ENCODE results near the gene MTCL1. TPM values are rescaled to one million over a fixed set of nuclear protein-coding genes. Genes with fewer than 3 reads are reported as not detected.

Gene MTCL1
- total and polyA plus RNA-seq, 7 experiments from 2014 or later = 0.17 to 0.81 (median 0.61) TPM; not detected in 4

DNA sequence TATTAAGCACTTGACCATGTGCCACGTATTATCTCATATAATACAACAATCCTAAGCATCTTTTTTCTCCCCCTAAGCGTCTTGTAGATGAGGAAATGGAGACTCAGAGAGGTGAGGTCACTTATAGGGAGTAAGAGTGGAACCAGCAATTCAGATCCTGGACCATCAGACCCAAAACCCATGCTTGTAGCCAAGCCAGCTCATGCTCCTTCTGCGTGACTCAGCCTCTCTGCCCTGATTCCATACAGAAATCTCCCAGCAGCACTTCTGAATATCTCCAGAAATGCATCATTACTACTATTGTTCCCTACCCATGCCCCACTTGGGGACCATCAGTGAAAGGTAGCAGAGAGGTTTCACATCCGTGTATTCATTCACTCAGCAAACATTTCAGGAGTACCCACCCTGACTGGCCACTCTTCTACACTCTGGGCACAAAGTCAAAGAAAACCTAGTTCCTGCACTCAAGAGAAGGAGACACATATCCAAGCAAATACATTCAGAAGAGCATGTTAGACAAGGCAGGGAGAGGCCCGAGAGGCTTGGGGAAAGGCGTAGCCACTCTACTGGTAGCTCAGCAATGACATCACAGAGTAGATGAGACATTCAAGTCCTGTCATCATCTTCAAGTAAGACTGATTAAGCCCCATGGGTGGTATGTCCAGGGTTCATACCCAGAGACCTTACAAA is 141.9 kb downstream of the MTCL1 start:
- no peaks in the 10 kb centered on the region for H3K4me1 Mint-ChIP-seq
- no peak overlapping the region for H3K4me3 Mint-ChIP-seq
- peaks cover 0 to 5% (median 0%) of the 10 kb centered on the region in 11 donors for H3K9me3 Mint-ChIP-seq
- DNase-seq = no peak
- no peaks in the 10 kb centered on the region for H3K27me3 ChIP-seq (ENCODE audit: control insufficient read depth in 2 of 2, insufficient read depth in 2 of 2, low read length in 2 of 2)
- no peak overlapping the region for H3K27ac Mint-ChIP-seq
- CTCF ChIA-PET = no interaction called here
- H3K4me1 ChIP-seq (ENCODE audit: control insufficient read depth in 2 of 2, insufficient read depth in 2 of 2, low read length in 2 of 2) = no peaks in the 10 kb centered on the region
- ATAC-seq = no peak
- peaks cover 0 to 4% (median 0%) of the 10 kb centered on the region in 3 experiments for H3K9me3 ChIP-seq (ENCODE audit: control insufficient read depth in 2 of 3, low read length in 3 of 3)
- H3K36me3 Mint-ChIP-seq = no peaks in the 10 kb centered on the region
- no peaks in the 10 kb centered on the region for H3K36me3 ChIP-seq (ENCODE audit: control insufficient read depth in 2 of 3, insufficient read depth in 3 of 3, low read length in 3 of 3)
- POLR2A ChIA-PET = no interaction called here
- intact Hi-C loops (cut with micrococcal nuclease) = no loop called here
- H3K27me3 Mint-ChIP-seq = peaks cover 5 to 34% (median 12%) of the 10 kb centered on the region in 5 donors
- H3K4me3 ChIP-seq (ENCODE audit: low read length) = no peak overlapping the region
- no peak overlapping the region for H3K27ac ChIP-seq (ENCODE audit: low read depth, low read length)

DNA sequence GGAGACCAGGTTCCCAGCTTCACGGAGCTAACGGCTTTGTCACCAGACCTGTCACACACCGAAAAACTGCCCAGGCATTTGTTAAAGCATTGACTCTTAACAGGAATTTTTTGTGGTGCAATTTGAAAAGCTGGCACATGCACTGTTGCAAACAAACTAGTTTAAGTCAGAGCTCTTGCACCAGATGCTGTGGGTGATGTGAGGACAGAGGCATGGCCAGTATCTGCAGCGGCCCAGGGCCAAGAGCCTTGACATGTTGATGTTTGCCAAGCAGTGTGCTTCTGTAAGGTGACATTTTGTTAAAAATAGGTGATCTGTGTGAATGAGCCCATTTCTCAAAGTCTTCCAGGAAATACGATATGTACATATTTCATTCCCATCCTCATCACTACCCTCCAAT is 142.5 kb downstream of the MTCL1 start:
- Mint-ChIP-seq H3K27me3 (peaks cover 3 to 37% (median 12%) of the 10 kb centered on the region in 5 donors), H3K36me3 (no peaks in the 10 kb centered on the region), H3K27ac (no peak overlapping the region), H3K9me3 (peaks cover 0 to 5% (median 0%) of the 10 kb centered on the region in 11 donors), H3K4me3 (no peak overlapping the region), H3K4me1 (no peaks in the 10 kb centered on the region)
- ChIA-PET CTCF (no interaction called here), POLR2A (no interaction called here)
- no peaks in the 10 kb centered on the region for H3K4me1 ChIP-seq (ENCODE audit: control insufficient read depth in 2 of 2, insufficient read depth in 2 of 2, low read length in 2 of 2)
- intact Hi-C loops (cut with micrococcal nuclease) = no loop called here
- no peak overlapping the region for H3K27ac ChIP-seq (ENCODE audit: low read depth, low read length)
- no peak overlapping the region for H3K4me3 ChIP-seq (ENCODE audit: low read length)
- DNase-seq (no peak), ATAC-seq (no peak)
- H3K36me3 ChIP-seq (ENCODE audit: control insufficient read depth in 2 of 3, insufficient read depth in 3 of 3, low read length in 3 of 3) = no peaks in the 10 kb centered on the region
- H3K27me3 ChIP-seq (ENCODE audit: control insufficient read depth in 2 of 2, insufficient read depth in 2 of 2, low read length in 2 of 2) = no peaks in the 10 kb centered on the region
- H3K9me3 ChIP-seq (ENCODE audit: control insufficient read depth in 2 of 3, low read length in 3 of 3) = peaks cover 0 to 4% (median 0%) of the 10 kb centered on the region in 3 experiments

DNA sequence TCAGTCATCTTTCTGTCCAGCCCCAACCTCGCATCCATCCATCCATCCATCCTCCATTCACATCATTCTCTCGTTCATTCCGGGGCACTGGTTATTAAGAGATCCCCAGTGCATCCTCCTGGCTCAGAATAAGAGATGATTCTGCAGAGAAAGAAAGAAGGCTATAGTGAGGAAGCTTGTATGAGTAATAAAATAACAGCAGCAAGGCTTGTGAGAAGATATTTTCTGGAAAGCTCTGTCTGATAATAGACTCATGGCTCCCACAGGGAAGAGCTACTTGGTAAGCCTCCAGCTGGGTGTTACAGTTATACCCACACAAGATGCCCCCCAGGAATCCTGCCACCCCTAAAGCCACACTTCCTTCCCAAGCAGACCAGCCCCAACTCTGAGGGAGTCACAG is 143.2 kb downstream of the MTCL1 start:
- DNase-seq (no peak), ATAC-seq (no peak)
- Mint-ChIP-seq H3K4me3 (no peak overlapping the region), H3K36me3 (no peaks in the 10 kb centered on the region), H3K27me3 (peaks cover 3 to 37% (median 12%) of the 10 kb centered on the region in 5 donors), H3K9me3 (peaks cover 0 to 5% (median 0%) of the 10 kb centered on the region in 11 donors), H3K27ac (no peak overlapping the region), H3K4me1 (no peaks in the 10 kb centered on the region)
- intact Hi-C loops (cut with micrococcal nuclease) = no loop called here
- POLR2A ChIA-PET = no interaction called here
- Histone ChIP-seq H3K27ac (ENCODE audit: low read depth, low read length) (no peak overlapping the region), H3K27me3 (ENCODE audit: control insufficient read depth in 2 of 2, insufficient read depth in 2 of 2, low read length in 2 of 2) (no peaks in the 10 kb centered on the region), H3K9me3 (ENCODE audit: control insufficient read depth in 2 of 3, low read length in 3 of 3) (peaks cover 0 to 4% (median 0%) of the 10 kb centered on the region in 3 experiments), H3K4me1 (ENCODE audit: control insufficient read depth in 2 of 2, insufficient read depth in 2 of 2, low read length in 2 of 2) (no peaks in the 10 kb centered on the region), H3K4me3 (ENCODE audit: low read length) (no peak overlapping the region), H3K36me3 (ENCODE audit: control insufficient read depth in 2 of 3, insufficient read depth in 3 of 3, low read length in 3 of 3) (no peaks in the 10 kb centered on the region)
- CTCF ChIA-PET = no interaction called here

DNA sequence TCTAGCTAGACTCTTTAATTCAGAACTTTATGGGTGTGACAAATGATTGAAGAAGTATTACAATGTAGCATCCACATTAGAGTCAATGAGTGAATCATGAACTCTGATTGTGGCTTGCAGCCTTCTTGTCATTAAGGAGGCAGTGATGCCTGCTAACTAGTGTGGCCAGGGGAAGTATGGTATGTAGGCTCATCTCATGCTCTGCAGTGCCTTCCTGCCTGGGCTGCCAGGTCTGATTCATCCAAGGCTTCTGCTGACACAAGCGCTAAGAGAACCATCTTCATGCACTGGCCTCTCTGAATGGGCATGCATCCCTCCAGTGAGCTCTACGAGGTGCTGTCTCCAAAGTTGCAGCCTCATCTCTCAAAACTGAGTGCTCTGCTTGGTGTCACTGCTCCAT is 144.3 kb downstream of the MTCL1 start:
- Histone ChIP-seq H3K4me1 (ENCODE audit: control insufficient read depth in 2 of 2, insufficient read depth in 2 of 2, low read length in 2 of 2) (no peaks in the 10 kb centered on the region), H3K27me3 (ENCODE audit: control insufficient read depth in 2 of 2, insufficient read depth in 2 of 2, low read length in 2 of 2) (no peaks in the 10 kb centered on the region), H3K27ac (ENCODE audit: low read depth, low read length) (no peak overlapping the region), H3K4me3 (ENCODE audit: low read length) (no peak overlapping the region), H3K9me3 (ENCODE audit: control insufficient read depth in 2 of 3, low read length in 3 of 3) (peaks cover 0 to 4% (median 0%) of the 10 kb centered on the region in 3 experiments), H3K36me3 (ENCODE audit: control insufficient read depth in 2 of 3, insufficient read depth in 3 of 3, low read length in 3 of 3) (no peaks in the 10 kb centered on the region)
- intact Hi-C loops (cut with micrococcal nuclease) = no loop called here
- H3K27ac Mint-ChIP-seq = no peak overlapping the region
- H3K4me3 Mint-ChIP-seq = no peak overlapping the region
- peaks cover 0 to 5% (median 0%) of the 10 kb centered on the region in 11 donors for H3K9me3 Mint-ChIP-seq
- peaks cover 6 to 43% (median 14%) of the 10 kb centered on the region in 5 donors for H3K27me3 Mint-ChIP-seq
- no peak for ATAC-seq
- H3K36me3 Mint-ChIP-seq = no peaks in the 10 kb centered on the region
- POLR2A ChIA-PET = no interaction called here
- DNase-seq = no peak
- H3K4me1 Mint-ChIP-seq = no peaks in the 10 kb centered on the region
- CTCF ChIA-PET = no interaction called here

DNA sequence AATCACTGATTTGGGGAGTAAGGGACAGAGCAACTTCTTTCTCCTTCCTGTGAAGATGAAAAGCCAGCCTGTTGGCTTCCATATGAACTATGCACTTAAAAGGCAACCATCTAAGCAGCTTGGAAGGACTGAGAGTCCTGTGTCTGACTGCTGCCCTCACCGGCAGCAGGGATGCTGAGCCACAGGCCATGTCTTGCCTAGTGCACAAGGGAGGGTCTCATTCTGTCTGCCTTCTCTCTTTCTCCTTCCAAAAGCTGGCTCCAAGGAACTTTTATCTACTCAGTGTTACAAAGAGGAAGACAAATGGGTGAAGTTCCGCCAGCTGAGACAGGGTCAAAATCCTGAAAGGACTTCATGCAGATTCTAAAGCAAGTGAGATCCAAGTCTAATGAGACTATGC is 146.3 kb downstream of the MTCL1 start:
- intact Hi-C loops (cut with micrococcal nuclease) = no loop called here

DNA sequence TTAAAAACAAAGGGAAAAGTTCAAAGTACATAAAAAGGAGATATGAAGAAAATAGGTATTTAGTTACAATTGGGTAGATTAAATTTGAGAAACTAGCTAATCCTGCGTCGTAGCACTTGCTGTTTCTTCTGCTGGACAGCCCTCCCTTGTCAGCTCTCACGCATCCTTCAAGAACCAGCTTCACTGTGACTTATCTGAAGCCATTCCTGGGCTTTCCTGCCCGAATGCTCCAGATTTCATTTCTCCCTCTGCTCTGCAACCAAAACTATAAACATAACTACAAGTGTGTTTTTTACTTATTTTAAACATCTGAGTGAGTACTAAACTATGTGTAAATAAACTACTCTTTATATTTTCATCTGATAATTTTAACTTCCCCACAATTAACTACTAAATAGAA is 149.2 kb downstream of the MTCL1 start:
- Mint-ChIP-seq H3K4me1 (no peaks in the 10 kb centered on the region), H3K4me3 (no peak overlapping the region), H3K27me3 (peaks cover 3 to 24% (median 10%) of the 10 kb centered on the region in 5 donors), H3K27ac (no peak overlapping the region), H3K36me3 (no peaks in the 10 kb centered on the region), H3K9me3 (peaks cover 0 to 5% (median 0%) of the 10 kb centered on the region in 11 donors)
- H3K9me3 ChIP-seq (ENCODE audit: control insufficient read depth in 2 of 3, low read length in 3 of 3) = peaks cover 0 to 4% (median 0%) of the 10 kb centered on the region in 3 experiments
- no peak for DNase-seq
- no peaks in the 10 kb centered on the region for H3K36me3 ChIP-seq (ENCODE audit: control insufficient read depth in 2 of 3, insufficient read depth in 3 of 3, low read length in 3 of 3)
- H3K27ac ChIP-seq (ENCODE audit: low read depth, low read length) = no peak overlapping the region
- no peak for ATAC-seq
- intact Hi-C loops (cut with micrococcal nuclease) = no loop called here
- CTCF ChIA-PET = no interaction called here
- POLR2A ChIA-PET = no interaction called here
- no peaks in the 10 kb centered on the region for H3K4me1 ChIP-seq (ENCODE audit: control insufficient read depth in 2 of 2, insufficient read depth in 2 of 2, low read length in 2 of 2)
- H3K4me3 ChIP-seq (ENCODE audit: low read length) = no peak overlapping the region
- H3K27me3 ChIP-seq (ENCODE audit: control insufficient read depth in 2 of 2, insufficient read depth in 2 of 2, low read length in 2 of 2) = no peaks in the 10 kb centered on the region

More for the DNA sequence above, 146.3 kb downstream of the MTCL1 start:
- Histone ChIP-seq H3K4me3 (ENCODE audit: low read length) (no peak overlapping the region), H3K27me3 (ENCODE audit: control insufficient read depth in 2 of 2, insufficient read depth in 2 of 2, low read length in 2 of 2) (no peaks in the 10 kb centered on the region), H3K27ac (ENCODE audit: low read depth, low read length) (no peak overlapping the region), H3K9me3 (ENCODE audit: control insufficient read depth in 2 of 3, low read length in 3 of 3) (peaks cover 0 to 4% (median 0%) of the 10 kb centered on the region in 3 experiments), H3K36me3 (ENCODE audit: control insufficient read depth in 2 of 3, insufficient read depth in 3 of 3, low read length in 3 of 3) (no peaks in the 10 kb centered on the region), H3K4me1 (ENCODE audit: control insufficient read depth in 2 of 2, insufficient read depth in 2 of 2, low read length in 2 of 2) (no peaks in the 10 kb centered on the region)
- Mint-ChIP-seq H3K9me3 (peaks cover 0 to 5% (median 0%) of the 10 kb centered on the region in 11 donors), H3K27me3 (peaks cover 6 to 43% (median 15%) of the 10 kb centered on the region in 5 donors), H3K27ac (no peak overlapping the region), H3K4me3 (no peak overlapping the region), H3K4me1 (no peaks in the 10 kb centered on the region), H3K36me3 (no peaks in the 10 kb centered on the region)
- DNase-seq = no peak
- no peak for ATAC-seq
- POLR2A ChIA-PET = no interaction called here
- CTCF ChIA-PET = no interaction called here

DNA sequence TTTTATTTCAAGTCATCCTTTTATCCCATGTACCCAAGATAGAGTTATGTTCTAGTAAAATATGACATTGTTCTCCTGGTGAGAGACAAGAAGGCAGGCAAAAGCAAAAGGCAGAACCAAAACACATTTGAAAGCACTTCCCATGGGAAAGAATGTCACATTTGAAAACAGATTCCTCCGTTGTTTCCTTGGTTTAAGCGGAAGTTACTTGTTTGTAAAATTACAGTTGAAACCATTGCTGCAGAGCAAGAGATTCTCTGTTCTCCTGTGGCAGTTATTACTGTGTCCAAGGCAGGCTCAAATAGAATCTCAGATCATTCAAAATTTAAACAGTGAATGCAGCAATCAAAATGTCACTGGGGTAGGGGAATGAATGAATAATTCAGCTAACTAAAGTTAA is 149.6 kb downstream of the MTCL1 start:
- Mint-ChIP-seq H3K27ac (no peak overlapping the region), H3K4me3 (no peak overlapping the region), H3K27me3 (peaks cover 5 to 24% (median 8%) of the 10 kb centered on the region in 5 donors), H3K4me1 (no peaks in the 10 kb centered on the region), H3K36me3 (no peaks in the 10 kb centered on the region), H3K9me3 (peaks cover 0 to 4% (median 0%) of the 10 kb centered on the region in 11 donors)
- Histone ChIP-seq H3K27ac (ENCODE audit: low read depth, low read length) (no peak overlapping the region), H3K27me3 (ENCODE audit: control insufficient read depth in 2 of 2, insufficient read depth in 2 of 2, low read length in 2 of 2) (no peaks in the 10 kb centered on the region), H3K36me3 (ENCODE audit: control insufficient read depth in 2 of 3, insufficient read depth in 3 of 3, low read length in 3 of 3) (no peaks in the 10 kb centered on the region), H3K9me3 (ENCODE audit: control insufficient read depth in 2 of 3, low read length in 3 of 3) (peaks cover 0 to 4% (median 0%) of the 10 kb centered on the region in 3 experiments), H3K4me1 (ENCODE audit: control insufficient read depth in 2 of 2, insufficient read depth in 2 of 2, low read length in 2 of 2) (no peaks in the 10 kb centered on the region), H3K4me3 (ENCODE audit: low read length) (no peak overlapping the region)
- DNase-seq = no peak
- ATAC-seq = no peak
- CTCF ChIA-PET = no interaction called here
- POLR2A ChIA-PET = no interaction called here
- intact Hi-C loops (cut with micrococcal nuclease) = no loop called here

All from naive thymus-derived CD4-positive, alpha-beta T cell (primary cell).